ENCODE data around the gene PTPRB.

GRCh38 chr12:70635755-70636154 is 1.5 kb downstream of the PTPRB start:
- TF ChIP-seq CTCF (IDR thresholded peaks at IDR 0.05; ENCODE audit: poor library complexity) = no peak
- TF ChIP-seq EZH2 (IDR thresholded peaks at IDR 0.05; ENCODE audit: borderline replicate concordance) = no peak
- no peak for TF ChIP-seq EZH2phosphoT487 (IDR thresholded peaks at IDR 0.05; ENCODE audit: low read depth, severe bottlenecking, unreplicated experiment)

Measured in hepatocyte (in vitro differentiated cells).